GM12878 (cell line): ENCODE results near the gene NDUFC2. TPM values are rescaled to one million over a fixed set of nuclear protein-coding genes. Genes with fewer than 3 reads are reported as not detected.

ENCODE experiments used
- ATAC-seq: fragments of 200-7000 bp; cut with Tn5 transposase; 3 replicates; pipeline ENCODE4 v1.9.1; 2020; ENCODE audit warnings: mild to moderate bottlenecking, moderate library complexity
- BruUV-seq: library from RNA; stranded (reverse); fragments of 400-500 nt; replicated peaks from 2 replicates; lab custom pipeline; 2021; lab: Mats Ljungman, UMichigan
- CTCF ChIA-PET: fragments of 300-600 bp; sonication (Branson Sonifier 250); formaldehyde crosslinking; extraction: SDS; loops from one replicate; lab custom pipeline; 2021; ENCODE audit warnings: inconsistent platforms; lab: Yijun Ruan, JAX
- POLR2A ChIA-PET: fragments of 350-600 bp; formaldehyde crosslinking; extraction: SDS; loops from one replicate; lab custom pipeline; 2021; ENCODE audit warnings: inconsistent platforms; lab: Charles Lee
- RAD21 ChIA-PET: fragments of 300-600 bp; sonication (Branson Sonifier 250); formaldehyde crosslinking; loops from one replicate; lab custom pipeline; 2023; ENCODE audit warnings: antibody characterized with exemption; ENCODE audit not compliant: unreplicated experiment; lab: Charles Lee
- SMC1A ChIA-PET: fragments of 300-600 bp; sonication (Branson Sonifier 250); formaldehyde crosslinking; loops from one replicate; lab custom pipeline; 2023; ENCODE audit not compliant: unreplicated experiment, uncharacterized antibody; lab: Charles Lee
- DNase-seq: peaks from one replicate; pipeline ENCODE4 v3.0.0-alpha.2; 2011; ENCODE audit warnings: low read depth, low spot score
- FAIRE-seq: peaks from 3 replicates; lab custom pipeline; 2011; peaks lifted over from hg19 to GRCh38; lab: Jason Lieb, UNC
- H2AFZ ChIP-seq: 2 replicates; pipeline ENCODE4 v1.6.0; 2011; ENCODE audit warnings: low read depth, low read length, control low read depth; ENCODE audit not compliant: control insufficient read depth
- H3K27ac ChIP-seq: 2 replicates; pipeline ENCODE4 v1.5.1; 2011; ENCODE audit warnings: control low read depth; ENCODE audit not compliant: control insufficient read depth, insufficient read depth
- H3K27me3 ChIP-seq, 2 experiments: replicated peaks in 1 of 2; 2 replicates each; pipeline versions ENCODE4 v1.6.0 to v1.6.1; 2011; ENCODE audit warnings: low read length in 1 of 2; ENCODE audit not compliant: control insufficient read depth in 2 of 2, insufficient read depth in 2 of 2
- H3K36me3 ChIP-seq, 2 experiments: 2 replicates each; pipeline ENCODE4 v1.5.1; 2011; ENCODE audit warnings: low read length in 1 of 2; ENCODE audit not compliant: control insufficient read depth in 2 of 2, insufficient read depth in 2 of 2
- H3K4me1 ChIP-seq: 2 replicates; pipeline ENCODE4 v1.6.1; 2011; ENCODE audit warnings: mild to moderate bottlenecking, low read length, moderate library complexity, mixed read lengths; ENCODE audit not compliant: control insufficient read depth, insufficient read depth
- H3K4me2 ChIP-seq: 2 replicates; pipeline ENCODE4 v1.6.0; 2011; ENCODE audit warnings: control low read depth; ENCODE audit not compliant: control insufficient read depth, insufficient read depth
- H3K4me3 ChIP-seq: fragments of 200-600 bp; sonication (generic); 2 replicates; pipeline ENCODE4 v1.5.1; 2016
- H3K79me2 ChIP-seq: 2 replicates; pipeline ENCODE4 v1.6.0; 2011; ENCODE audit warnings: low read length; ENCODE audit not compliant: control insufficient read depth, insufficient read depth
- H3K9ac ChIP-seq: 2 replicates; pipeline ENCODE4 v1.8.0; 2011; ENCODE audit warnings: low read length, control low read depth, mixed read lengths; ENCODE audit not compliant: control insufficient read depth, insufficient read depth
- H3K9me3 ChIP-seq: replicated peaks from 3 replicates; pipeline ENCODE4 v1.5.1; 2011; ENCODE audit warnings: mild to moderate bottlenecking, low read length; ENCODE audit not compliant: control insufficient read depth, insufficient read depth
- H4K20me1 ChIP-seq: 2 replicates; pipeline ENCODE4 v1.6.0; 2011; ENCODE audit not compliant: control insufficient read depth, insufficient read depth
- ASH2L ChIP-seq: fragments of 300-600, 200-600 bp; sonication (generic); IDR thresholded peaks from 2 replicates; pipeline ENCODE4 v1.6.1; 2017; ENCODE audit warnings: low read depth, mild to moderate bottlenecking, borderline replicate concordance
- ATF7 ChIP-seq: fragments of 450-650 bp; IDR thresholded peaks from 2 replicates; pipeline ENCODE4 v1.6.1; 2016; ENCODE audit warnings: low read depth, mild to moderate bottlenecking
- CHD4 ChIP-seq: fragments of 200-600 bp; sonication (generic); IDR thresholded peaks from 2 replicates; pipeline ENCODE4 v1.6.1; 2016; ENCODE audit warnings: mild to moderate bottlenecking
- CTCF ChIP-seq, 3 experiments: IDR thresholded peaks in 2 of 3; conservative IDR thresholded peaks in 1 of 3; 2 replicates each; pipeline ENCODE4 v1.5.1; 2011; ENCODE audit warnings: low read depth in 3 of 3, low read length in 3 of 3, mild to moderate bottlenecking in 3 of 3, control low read depth in 2 of 3, moderate library complexity in 2 of 3, inconsistent platforms in 1 of 3, mixed read lengths in 1 of 3; ENCODE audit not compliant: control insufficient read depth in 2 of 3, insufficient read depth in 1 of 3; ENCODE audit errors: extremely low read depth in 1 of 3
- JUND ChIP-seq: IDR thresholded peaks from 2 replicates; pipeline ENCODE4 v1.6.1; 2012; ENCODE audit warnings: low read depth, mild to moderate bottlenecking, low read length, improper control_type of control experiment, moderate library complexity
- NKRF ChIP-seq: fragments of 450-650 bp; conservative IDR thresholded peaks from 2 replicates; pipeline ENCODE4 v1.6.1; 2017; ENCODE audit warnings: mild to moderate bottlenecking, moderate library complexity
- SUPT20H ChIP-seq: IDR thresholded peaks from 2 replicates; pipeline ENCODE4 v1.6.1; 2011; ENCODE audit warnings: low read depth, mild to moderate bottlenecking, low read length, moderate library complexity, borderline replicate concordance; ENCODE audit not compliant: control insufficient read depth
- WGBS: methylation state at CpG from one replicate; pipeline ENCODE4 v1.1.6; 2016; ENCODE audit warnings: low lambda C conversion rate; ENCODE audit not compliant: insufficient replicate concordance, insufficient coverage; ENCODE audit errors: missing lambda C conversion rate; 5-methylcytosine and 5-hydroxymethylcytosine counted together
- in situ Hi-C: fragments of 300-500 bp; cut with MboI; formaldehyde crosslinking; loops from 9 replicates; pipeline ENCODE4 v1.14.3; 2018; ENCODE audit warnings: mixed read lengths
- intact Hi-C: fragments of 100-400 bp; cut with micrococcal nuclease; formaldehyde crosslinking; loops from one replicate; pipeline ENCODE4 v1.14.2; 2022; ENCODE audit not compliant: unreplicated experiment
- polyA plus RNA-seq, 11 experiments: library from polyadenylated mRNA; depleted of rRNA in 4 of 11; unstranded in 6 of 11; stranded (reverse) in 5 of 11; fragments of >200 nt; fragmentation: Nextera tagmentation in 4 of 11; fragmentation: Illumina TruSeq in 1 of 11; extraction: Ambion mirVana in 4 of 11; extraction: Trizol in 1 of 11; gene quantifications; 1 replicate in 1 of 11; 2 replicates in 10 of 11; pipeline versions ENCODE4 v1.2.1 to v1.2.3, GENCODE V29; 2011 to 2016; ENCODE audit warnings: inconsistent platforms in 2 of 11, missing spikeins in 2 of 11, low read depth in 1 of 11
- total RNA-seq, 4 experiments: library from RNA; depleted of rRNA in 3 of 4; stranded (reverse); fragments of >200 nt in 3 of 4; fragmentation: Illumina TruSeq in 1 of 4; extraction: Trizol in 1 of 4; gene quantifications; 2 replicates each; pipeline versions ENCODE4 v1.2.1 to v1.2.3, GENCODE V29; 2013 to 2021

NDUFC2 gene
- total and polyA plus RNA-seq, 10 of the 15 experiments (the other 5 are each of a cell fraction or from before 2014, with no cell fraction given), result 103 to 529 (median 192) TPM

- Histone ChIP-seq H3K4me1 (peaks cover 7% of the 10 kb centered on the region), H3K4me2 (no peak overlapping the region), H3K27me3 (no peaks in the 10 kb centered on the region), H3K27ac (no peak overlapping the region), H3K4me3 (no peak overlapping the region), H3K79me2 (no peaks in the 10 kb centered on the region), H3K36me3 (no peaks in the 10 kb centered on the region), H3K9me3 (no peaks in the 10 kb centered on the region), H3K9ac (no peak overlapping the region), H2AFZ (no peak overlapping the region), H4K20me1 (no peaks in the 10 kb centered on the region)
- ChIA-PET SMC1A (interaction anchor here (0.9 to 1.1 kb wide), 3 partner anchors 13 to 264 kb away, joined by 3 read pairs; partner anchors contain the start of gene INTS4), POLR2A (interaction anchor here (0.9 to 1.0 kb wide), 2 partner anchors 20 to 46 kb away, joined by 3 to 5 read pairs; partner anchors contain the start of gene INTS4), CTCF (interaction anchor here (1.1 to 1.4 kb wide), 2 partner anchors 34 to 46 kb away, joined by 3 read pairs; partner anchors contain the start of gene INTS4), RAD21 (interaction anchor here (2.5 kb wide), 1 partner anchor 46 kb away, joined by 9 read pairs; no protein-coding TSS in a partner anchor)
- TF ChIP-seq SUPT20H (no peak), CHD4 (no peak), ASH2L (no peak), JUND (no peak), ATF7 (no peak), NKRF (no peak), CTCF (IDR thresholded peaks at IDR 0.05 in 2 of 3, conservative IDR thresholded peaks at IDR 0.05 in 1 of 3; ENCODE audit: control insufficient read depth in 2 of 3, extremely low read depth in 1 of 3, insufficient read depth in 1 of 3, low read depth in 3 of 3, low read length in 3 of 3) (no peak)
- ATAC-seq (no peak), DNase-seq (no peak), FAIRE-seq (no peak)
- BruUV-seq, result no TSS peak
- in situ Hi-C loops (no loop called here), intact Hi-C loops (no loop called here)
- WGBS, result 89% methylated on average over 15 of the region's 15 CpGs
These were observed 38.8 kb downstream of the NDUFC2 start for GRCh38 chr11:78040691-78041379.
